ENCODE data around the gene ALDH1L1. TPM values are rescaled to one million over a fixed set of nuclear protein-coding genes. Genes with fewer than 3 reads are reported as not detected.

ALDH1L1 gene
- total RNA-seq, 1 donor from 2014 or later, result 105 TPM

DNA sequence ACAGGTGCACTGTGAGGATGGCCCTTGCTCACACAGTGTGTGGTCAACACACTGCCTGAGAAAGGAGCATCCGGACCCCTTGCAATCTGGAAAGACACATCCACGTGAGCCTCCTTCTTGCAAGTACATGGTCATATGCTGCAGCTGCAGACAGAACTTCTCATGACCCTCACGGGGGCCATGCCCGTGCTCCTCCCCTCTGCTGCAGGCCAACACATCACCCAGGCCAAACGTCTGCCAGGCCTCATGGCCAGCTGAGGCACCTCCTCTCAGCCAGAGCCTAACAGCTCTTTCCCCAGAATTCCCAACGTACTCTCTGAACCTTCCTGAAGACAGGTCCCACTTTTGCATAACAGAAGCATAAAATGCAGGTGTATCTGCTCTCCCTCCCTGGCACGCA, 121.7 kb downstream of the ALDH1L1 start:
- no peak for DNase-seq (ENCODE audit: low spot score)

GRCh38 chr3:126057936-126058335, 122.5 kb downstream of the ALDH1L1 start:
- peak; percentile 57 for DNase-seq (ENCODE audit: low spot score)

DNA sequence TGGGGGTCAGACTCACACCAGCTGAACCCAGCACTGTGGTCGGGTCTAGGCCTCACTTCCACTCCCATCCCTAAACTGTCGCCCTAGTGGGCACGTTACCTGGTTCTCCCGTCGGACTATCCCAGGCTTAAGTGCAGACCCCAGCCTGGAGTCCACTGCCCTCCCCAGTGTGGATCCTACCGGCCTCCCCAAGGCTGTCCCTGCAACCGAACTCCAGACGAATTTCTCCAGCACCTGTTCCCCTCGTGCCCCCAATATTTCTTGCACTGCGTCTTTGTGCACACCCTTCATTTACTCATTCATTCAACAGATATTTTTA, 122.9 kb downstream of the ALDH1L1 start:
- peak; percentile 68 for DNase-seq (ENCODE audit: low spot score)

GRCh38 chr3:126056681-126057500, 123.5 kb downstream of the ALDH1L1 start:
- peak; percentile 60 for DNase-seq (ENCODE audit: low spot score)

DNA sequence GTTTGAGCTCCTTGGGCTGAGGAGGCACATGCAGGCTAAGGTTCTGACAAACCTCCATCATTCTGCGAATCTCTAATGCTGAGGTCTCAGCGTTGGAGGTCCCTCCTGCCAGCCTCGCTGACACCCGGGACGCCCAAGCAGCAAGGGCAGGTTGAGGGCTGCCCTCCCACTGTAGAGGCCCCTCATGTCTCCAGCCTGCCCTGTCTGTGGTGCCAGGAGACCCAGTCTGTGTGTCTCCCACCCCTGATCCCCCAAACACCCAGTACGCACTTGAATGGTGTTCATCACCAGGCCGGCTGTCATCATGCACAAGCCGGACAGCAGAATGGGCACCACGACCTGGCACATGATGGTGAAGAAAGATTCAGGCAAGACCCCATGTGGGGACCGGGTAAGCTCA, 124.3 kb downstream of the ALDH1L1 start:
- peak; percentile 68 for DNase-seq (ENCODE audit: low spot score)

GRCh38 chr3:126054870-126055269, 125.5 kb downstream of the ALDH1L1 start:
- DNase-seq (ENCODE audit: low spot score), result no peak

GRCh38 chr3:126053949-126054569, 126.3 kb downstream of the ALDH1L1 start:
- peak; percentile 51 for DNase-seq (ENCODE audit: low spot score)

Other genes starting within 250 kb of the ALDH1L1 start
- gene ROPN1B, start 211.4 kb downstream of the ALDH1L1 start, total RNA-seq, result not detected
- gene SLC41A3, start 96.5 kb downstream of the ALDH1L1 start, total RNA-seq, result 35.7 TPM
- 53.8 TPM for gene KLF15, start 176.8 kb upstream of the ALDH1L1 start, total RNA-seq
- not detected for gene CFAP100, start 214.3 kb upstream of the ALDH1L1 start, total RNA-seq

Measured in mesenteric fat pad (tissue), 1 donor.